Trophoblast cell (in vitro differentiated cells and primary cell): ENCODE data around the gene REV1.

Experiments
- DNase-seq, 2 donors: peaks; one replicate each; pipeline ENCODE4 v3.0.0-alpha.2; 2016
- H2AFZ ChIP-seq: 2 replicates; pipeline ENCODE4 v1.6.1; 2013; ENCODE audit warnings: low read length, moderate library complexity, mild to moderate bottlenecking; ENCODE audit not compliant: insufficient read depth, poor library complexity
- H2AK5ac ChIP-seq: 2 replicates; pipeline ENCODE4 v1.6.1; 2013; ENCODE audit warnings: mild to moderate bottlenecking, low read length
- H2BK120ac ChIP-seq: 2 replicates; pipeline ENCODE4 v1.6.1; 2013; ENCODE audit warnings: low read length, mild to moderate bottlenecking, moderate library complexity; ENCODE audit not compliant: insufficient read depth, poor library complexity
- H2BK12ac ChIP-seq: 2 replicates; pipeline ENCODE4 v1.6.1; 2013; ENCODE audit warnings: mild to moderate bottlenecking, low read length, moderate library complexity
- H2BK5ac ChIP-seq: 2 replicates; pipeline ENCODE4 v1.6.1; 2013; ENCODE audit warnings: low read length, low read depth, moderate library complexity, mild to moderate bottlenecking; ENCODE audit not compliant: poor library complexity
- H3K14ac ChIP-seq: 2 replicates; pipeline ENCODE4 v1.6.1; 2013; ENCODE audit warnings: mild to moderate bottlenecking, low read length
- H3K18ac ChIP-seq: 2 replicates; pipeline ENCODE4 v1.6.1; 2013; ENCODE audit warnings: mild to moderate bottlenecking, low read length
- H3K23ac ChIP-seq: 2 replicates; pipeline ENCODE4 v1.6.1; 2013; ENCODE audit warnings: low read length
- H3K27ac ChIP-seq: 2 replicates; pipeline ENCODE4 v1.5.1; 2013; ENCODE audit warnings: low read depth, mild to moderate bottlenecking, inconsistent platforms, low read length, moderate library complexity
- H3K27me3 ChIP-seq: 2 replicates; pipeline ENCODE4 v1.6.1; 2013; ENCODE audit warnings: inconsistent platforms, mild to moderate bottlenecking, low read length, moderate library complexity; ENCODE audit not compliant: insufficient read depth
- H3K36me3 ChIP-seq, 2 experiments: 1 replicate in 1 of 2; 2 replicates in 1 of 2; pipeline ENCODE4 v1.6.1; 2013; ENCODE audit warnings: low read length in 2 of 2, mild to moderate bottlenecking in 2 of 2, moderate library complexity in 1 of 2; ENCODE audit not compliant: insufficient read depth in 2 of 2, control insufficient read depth in 1 of 2
- H3K4ac ChIP-seq: 2 replicates; pipeline ENCODE4 v1.6.1; 2013; ENCODE audit warnings: low read depth, mild to moderate bottlenecking, low read length, moderate library complexity
- H3K4me1 ChIP-seq, 2 experiments: 1 replicate in 1 of 2; 2 replicates in 1 of 2; pipeline ENCODE4 v1.6.1; 2013; ENCODE audit warnings: low read length in 2 of 2, mild to moderate bottlenecking in 2 of 2, moderate library complexity in 1 of 2; ENCODE audit not compliant: insufficient read depth in 2 of 2, control insufficient read depth in 1 of 2
- H3K4me2 ChIP-seq: 2 replicates; pipeline ENCODE4 v1.6.1; 2013; ENCODE audit warnings: inconsistent platforms, mild to moderate bottlenecking, low read length, moderate library complexity
- H3K4me3 ChIP-seq: 2 replicates; pipeline ENCODE4 v1.5.1; 2013; ENCODE audit warnings: mild to moderate bottlenecking, low read depth, low read length, inconsistent platforms
- H3K79me1 ChIP-seq: one replicate; pipeline ENCODE4 v1.6.1; 2013; ENCODE audit warnings: low read length
- H3K79me2 ChIP-seq: 2 replicates; pipeline ENCODE4 v1.6.1; 2013; ENCODE audit warnings: low read length, mild to moderate bottlenecking; ENCODE audit not compliant: control insufficient read depth, insufficient read depth, poor library complexity
- H3K9ac ChIP-seq: 2 replicates; pipeline ENCODE4 v1.6.1; 2013; ENCODE audit warnings: mild to moderate bottlenecking, low read length
- H3K9me3 ChIP-seq: 2 replicates; pipeline ENCODE4 v1.6.1; 2013; ENCODE audit warnings: low read depth, mild to moderate bottlenecking, control low read depth, inconsistent platforms, low read length; ENCODE audit not compliant: insufficient read depth
- H4K12ac ChIP-seq: 2 replicates; pipeline ENCODE4 v1.6.1; 2013; ENCODE audit warnings: low read depth, mild to moderate bottlenecking, low read length, moderate library complexity
- H4K8ac ChIP-seq: 2 replicates; pipeline ENCODE4 v1.6.1; 2013; ENCODE audit warnings: low read depth, mild to moderate bottlenecking, low read length, moderate library complexity
- H4K91ac ChIP-seq: one replicate; pipeline ENCODE4 v1.6.1; 2013; ENCODE audit warnings: low read depth, mild to moderate bottlenecking, low read length, moderate library complexity
- WGBS: extraction: QIAGEN DNeasy Blood & Tissue Kit; methylation state at CpG from one replicate; pipeline ENCODE4 v1.1.7; 2013; ENCODE audit warnings: missing lambda C conversion rate; ENCODE audit not compliant: insufficient read length, insufficient coverage; ENCODE audit errors: extremely low coverage; 5-methylcytosine and 5-hydroxymethylcytosine counted together

Gene REV1

GRCh38 chr2:99380376-99381010 is 109.3 kb downstream of the REV1 start:
- Histone ChIP-seq H3K79me1 (no peaks in the 10 kb centered on the region), H3K4me2 (no peak overlapping the region), H3K9me3 (no peaks in the 10 kb centered on the region), H3K4ac (no peak overlapping the region), H2BK120ac (no peak overlapping the region), H3K4me3 (no peak overlapping the region), H3K14ac (no peak overlapping the region), H3K79me2 (no peaks in the 10 kb centered on the region), H2AK5ac (no peak overlapping the region), H4K8ac (no peak overlapping the region), H2AFZ (no peak overlapping the region), H3K27me3 (no peaks in the 10 kb centered on the region), H3K18ac (no peak overlapping the region), H3K36me3 (peaks cover 2 to 17% of the 10 kb centered on the region in 2 experiments), H3K27ac (no peak overlapping the region), H3K23ac (no peak overlapping the region), H2BK5ac (no peak overlapping the region), H3K9ac (no peak overlapping the region), H2BK12ac (no peak overlapping the region), H3K4me1 (no peaks in the 10 kb centered on the region), H4K91ac (no peak overlapping the region), H4K12ac (no peak overlapping the region)
- WGBS, result no CpG with 5 or more reads among the region's 3 CpGs
- DNase-seq, result no peak

- Histone ChIP-seq H3K27me3 (no peaks in the 10 kb centered on the region), H3K4me3 (no peak overlapping the region), H3K14ac (no peak overlapping the region), H3K23ac (no peak overlapping the region), H4K12ac (no peak overlapping the region), H4K91ac (no peak overlapping the region), H2BK120ac (no peak overlapping the region), H3K36me3 (peaks cover 6 to 16% of the 10 kb centered on the region in 2 experiments), H3K9ac (no peak overlapping the region), H2AK5ac (no peak overlapping the region), H3K18ac (no peak overlapping the region), H3K79me2 (no peaks in the 10 kb centered on the region), H3K27ac (no peak overlapping the region), H3K4ac (no peak overlapping the region), H3K79me1 (no peaks in the 10 kb centered on the region), H3K4me2 (no peak overlapping the region), H3K9me3 (peaks cover 1% of the 10 kb centered on the region), H2BK5ac (no peak overlapping the region), H2BK12ac (no peak overlapping the region), H4K8ac (no peak overlapping the region), H2AFZ (no peak overlapping the region), H3K4me1 (no peaks in the 10 kb centered on the region)
- DNase-seq, result no peak
- WGBS, result no CpG with 5 or more reads among the region's 1 CpG
Observed at GRCh38 chr2:99377879-99378278, 111.9 kb downstream of the REV1 start.

- peaks cover 1% of the 10 kb centered on the region for H3K9me3 ChIP-seq
- H2BK12ac ChIP-seq, result no peak overlapping the region
- no CpG with 5 or more reads among the region's 7 CpGs for WGBS
- no peak overlapping the region for H2BK5ac ChIP-seq
- H2AFZ ChIP-seq, result no peak overlapping the region
- no peaks in the 10 kb centered on the region for H3K27me3 ChIP-seq
- no peaks in the 10 kb centered on the region for H3K79me2 ChIP-seq
- no peaks in the 10 kb centered on the region for H3K79me1 ChIP-seq
- H4K8ac ChIP-seq, result no peak overlapping the region
- H3K36me3 ChIP-seq, result peaks cover 9 to 16% of the 10 kb centered on the region in 2 experiments
- H3K14ac ChIP-seq, result no peak overlapping the region
- H3K9ac ChIP-seq, result no peak overlapping the region
- no peak for DNase-seq
- no peak overlapping the region for H2BK120ac ChIP-seq
- no peak overlapping the region for H3K4me3 ChIP-seq
- no peak overlapping the region for H4K12ac ChIP-seq
- no peak overlapping the region for H3K18ac ChIP-seq
- no peak overlapping the region for H4K91ac ChIP-seq
- H3K4me2 ChIP-seq, result no peak overlapping the region
- no peak overlapping the region for H3K4ac ChIP-seq
- no peaks in the 10 kb centered on the region for H3K4me1 ChIP-seq
- H3K27ac ChIP-seq, result no peak overlapping the region
- H3K23ac ChIP-seq, result no peak overlapping the region
- H2AK5ac ChIP-seq, result no peak overlapping the region
Observed at GRCh38 chr2:99376254-99376864, 113.5 kb downstream of the REV1 start.

DNA sequence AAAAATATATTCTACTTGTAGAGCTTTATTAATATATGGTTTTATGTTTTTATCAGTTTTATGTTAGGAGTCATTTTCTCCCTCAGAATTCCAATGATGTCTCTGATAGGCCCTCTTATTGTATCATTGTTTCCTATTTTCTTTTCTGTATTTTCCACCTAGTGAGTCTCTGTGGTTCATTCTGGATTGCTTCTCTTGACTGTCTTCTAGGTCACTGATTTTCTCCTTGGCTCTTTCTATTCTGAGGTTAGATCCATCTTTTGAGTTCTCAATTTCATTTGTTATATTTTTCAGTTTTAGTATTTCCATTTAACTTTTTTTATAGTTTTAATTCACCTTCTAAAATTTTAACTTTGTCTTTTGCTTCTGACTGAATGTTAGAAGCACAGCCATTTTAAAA is 115.1 kb downstream of the REV1 start:
- H3K9me3 ChIP-seq, result peaks cover 1% of the 10 kb centered on the region
- H4K8ac ChIP-seq, result no peak overlapping the region
- H4K91ac ChIP-seq, result no peak overlapping the region
- H2AK5ac ChIP-seq, result no peak overlapping the region
- H3K14ac ChIP-seq, result no peak overlapping the region
- no peak overlapping the region for H3K4ac ChIP-seq
- no peaks in the 10 kb centered on the region for H3K79me1 ChIP-seq
- no peak overlapping the region for H3K18ac ChIP-seq
- no peak overlapping the region for H3K9ac ChIP-seq
- no peak overlapping the region for H3K4me3 ChIP-seq
- H3K27ac ChIP-seq, result no peak overlapping the region
- peaks cover 11 to 12% of the 10 kb centered on the region in 2 experiments for H3K36me3 ChIP-seq
- no peak overlapping the region for H3K4me2 ChIP-seq
- no peak overlapping the region for H2BK12ac ChIP-seq
- no peak overlapping the region for H2AFZ ChIP-seq
- H2BK5ac ChIP-seq, result no peak overlapping the region
- no peaks in the 10 kb centered on the region for H3K4me1 ChIP-seq
- H4K12ac ChIP-seq, result no peak overlapping the region
- DNase-seq, result no peak
- H3K23ac ChIP-seq, result no peak overlapping the region
- H2BK120ac ChIP-seq, result no peak overlapping the region
- H3K79me2 ChIP-seq, result no peaks in the 10 kb centered on the region
- H3K27me3 ChIP-seq, result no peaks in the 10 kb centered on the region
